HEK293T (cell line): ENCODE data around the gene SCT.

Source experiments
- CTCF ChIA-PET: fragments of 350-600 bp; formaldehyde crosslinking; extraction: SDS; loops from one replicate; lab custom pipeline; 2021; ENCODE audit warnings: antibody characterized with exemption, inconsistent platforms; lab: Yijun Ruan, JAX
- POLR2A ChIA-PET: fragments of 350-600 bp; formaldehyde crosslinking; extraction: SDS; loops from one replicate; lab custom pipeline; 2020; ENCODE audit warnings: antibody characterized with exemption, inconsistent platforms; lab: Yijun Ruan, JAX
- DNase-seq: peaks from one replicate; pipeline ENCODE4 v3.0.0; 2012; ENCODE audit warnings: mixed read lengths; ENCODE audit errors: extremely low spot score
- ARNT ChIP-seq: fragments of 450-650 bp; IDR thresholded peaks from 2 replicates; pipeline ENCODE4 v1.6.1; 2017; ENCODE audit warnings: mild to moderate bottlenecking
- BHLHE40 ChIP-seq: fragments of 450-650 bp; IDR thresholded peaks from 2 replicates; pipeline ENCODE4 v1.6.1; 2016; ENCODE audit warnings: mild to moderate bottlenecking, moderate library complexity, borderline replicate concordance
- CTBP1 ChIP-seq: fragments of 450-650 bp; IDR thresholded peaks from 2 replicates; pipeline ENCODE4 v1.6.1; 2016; ENCODE audit warnings: borderline replicate concordance
- ELF4 ChIP-seq: fragments of 450-650 bp; IDR thresholded peaks from 2 replicates; pipeline ENCODE4 v1.6.1; 2017; ENCODE audit warnings: antibody characterized with exemption
- FOXA1 ChIP-seq: fragments of 450-650 bp; IDR thresholded peaks from 2 replicates; pipeline ENCODE4 v1.6.1; 2016; ENCODE audit warnings: mild to moderate bottlenecking
- FOXK2 ChIP-seq: fragments of 450-650 bp; IDR thresholded peaks from 2 replicates; pipeline ENCODE4 v1.6.1; 2016; ENCODE audit warnings: mild to moderate bottlenecking
- FOXM1 ChIP-seq: fragments of 450-650 bp; IDR thresholded peaks from 2 replicates; pipeline ENCODE4 v1.6.1; 2017; ENCODE audit warnings: mild to moderate bottlenecking, borderline replicate concordance
- HDGF ChIP-seq: fragments of 450-650 bp; IDR thresholded peaks from 2 replicates; pipeline ENCODE4 v1.6.1; 2017; ENCODE audit warnings: antibody characterized with exemption, borderline replicate concordance
- L3MBTL2 ChIP-seq: fragments of 450-650 bp; conservative IDR thresholded peaks from 2 replicates; pipeline ENCODE4 v1.6.1; 2016; ENCODE audit warnings: mild to moderate bottlenecking
- LEF1 ChIP-seq: fragments of 450-650 bp; IDR thresholded peaks from 2 replicates; pipeline ENCODE4 v1.6.1; 2017; ENCODE audit warnings: mild to moderate bottlenecking, borderline replicate concordance
- NFRKB ChIP-seq: fragments of 450-650 bp; IDR thresholded peaks from 2 replicates; pipeline ENCODE4 v1.6.1; 2016; ENCODE audit warnings: mild to moderate bottlenecking, moderate library complexity
- SP1 ChIP-seq: fragments of 450-650 bp; IDR thresholded peaks from 2 replicates; pipeline ENCODE4 v1.6.1; 2017
- SUZ12 ChIP-seq: fragments of 450-650 bp; IDR thresholded peaks from 2 replicates; pipeline ENCODE4 v1.6.1; 2016; ENCODE audit warnings: mild to moderate bottlenecking
- TARDBP ChIP-seq: fragments of 450-650 bp; IDR thresholded peaks from 2 replicates; pipeline ENCODE4 v1.6.1; 2016
- ZNF384 ChIP-seq: fragments of 450-650 bp; IDR thresholded peaks from 2 replicates; pipeline ENCODE4 v1.6.1; 2016
- TF ChIP-seq, protein P1 (sequence below): fragments of 450-650 bp; IDR thresholded peaks from 2 replicates; pipeline ENCODE4 v1.6.1; 2016

Gene SCT

GRCh38 chr11:603154-603553 is 23.8 kb downstream of the SCT start:
- ChIA-PET POLR2A (no interaction called here), CTCF (no interaction called here)
- TF ChIP-seq HDGF (no peak), ELF4 (no peak), FOXK2 (no peak), FOXA1 (no peak), CTBP1 (no peak), L3MBTL2 (no peak), ZNF384 (no peak), TARDBP (no peak), FOXM1 (no peak), LEF1 (no peak), NFRKB (no peak), BHLHE40 (no peak), SP1 (no peak), SUZ12 (no peak), ARNT (no peak)
- TF ChIP-seq, protein P1, sequence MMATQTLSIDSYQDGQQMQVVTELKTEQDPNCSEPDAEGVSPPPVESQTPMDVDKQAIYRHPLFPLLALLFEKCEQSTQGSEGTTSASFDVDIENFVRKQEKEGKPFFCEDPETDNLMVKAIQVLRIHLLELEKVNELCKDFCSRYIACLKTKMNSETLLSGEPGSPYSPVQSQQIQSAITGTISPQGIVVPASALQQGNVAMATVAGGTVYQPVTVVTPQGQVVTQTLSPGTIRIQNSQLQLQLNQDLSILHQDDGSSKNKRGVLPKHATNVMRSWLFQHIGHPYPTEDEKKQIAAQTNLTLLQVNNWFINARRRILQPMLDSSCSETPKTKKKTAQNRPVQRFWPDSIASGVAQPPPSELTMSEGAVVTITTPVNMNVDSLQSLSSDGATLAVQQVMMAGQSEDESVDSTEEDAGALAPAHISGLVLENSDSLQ, result no peak
- DNase-seq, result no peak

- POLR2A ChIA-PET, result no interaction called here
- TF ChIP-seq ZNF384 (no peak), ARNT (no peak), ELF4 (no peak), HDGF (no peak), CTBP1 (no peak), BHLHE40 (no peak), TARDBP (no peak), NFRKB (no peak), FOXK2 (no peak), SP1 (no peak), SUZ12 (no peak), FOXM1 (no peak), L3MBTL2 (no peak), FOXA1 (no peak), LEF1 (no peak)
- TF ChIP-seq, protein P1, result no peak
- CTCF ChIA-PET, result no interaction called here
- DNase-seq, result no peak
Measured at GRCh38 chr11:601573-602245, 25.3 kb downstream of the SCT start.

DNA sequence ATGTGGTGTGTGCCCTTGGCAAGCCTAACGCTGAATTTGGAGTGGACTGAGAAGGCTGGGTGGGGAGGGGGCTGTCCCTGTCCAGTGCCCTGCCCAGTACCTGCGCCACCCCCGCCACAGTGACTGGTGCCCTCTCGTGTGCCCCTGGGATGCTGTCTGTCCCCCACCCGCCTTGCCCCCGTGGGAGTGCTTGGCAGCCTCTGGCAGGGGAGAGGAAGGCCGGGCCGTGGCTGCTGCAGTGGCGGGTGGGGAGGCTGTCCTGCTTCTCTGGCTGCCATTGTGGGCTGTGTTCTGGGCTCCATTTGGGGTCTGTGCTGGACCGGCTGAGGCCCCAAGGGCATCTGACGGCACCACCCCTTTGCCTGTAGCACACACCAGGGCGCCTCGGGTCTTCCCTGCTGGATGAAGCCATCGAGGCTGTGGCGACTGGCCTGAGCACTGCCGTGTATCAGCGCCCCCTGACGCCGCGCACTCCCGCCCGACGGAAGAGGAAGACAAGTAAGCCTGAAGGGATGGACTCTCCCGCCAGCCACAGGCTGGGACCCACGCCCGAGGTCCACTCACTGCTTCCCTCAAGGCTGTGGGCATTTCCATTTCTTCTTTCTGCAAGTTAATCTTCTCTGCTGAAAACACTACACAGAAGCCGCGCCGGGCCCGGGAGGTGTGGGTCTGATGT is 28.8 kb downstream of the SCT start:
- no peak for DNase-seq
- CTCF ChIA-PET, result no interaction called here
- TF ChIP-seq ZNF384, result no peak
- TF ChIP-seq FOXM1, result no peak
- TF ChIP-seq, protein P1, result no peak
- no peak for TF ChIP-seq TARDBP
- no peak for TF ChIP-seq FOXA1
- TF ChIP-seq L3MBTL2, result no peak
- TF ChIP-seq SUZ12, result no peak
- no peak for TF ChIP-seq SP1
- TF ChIP-seq BHLHE40, result no peak
- TF ChIP-seq FOXK2, result no peak
- no peak for TF ChIP-seq CTBP1
- TF ChIP-seq NFRKB, result no peak
- no peak for TF ChIP-seq ARNT
- POLR2A ChIA-PET, result no interaction called here

- TF ChIP-seq BHLHE40 (no peak), SUZ12 (no peak), NFRKB (no peak), HDGF (no peak), ELF4 (no peak), FOXM1 (no peak), LEF1 (no peak), ZNF384 (no peak)
- DNase-seq, result peak; percentile 52
- ChIA-PET CTCF (no interaction called here), POLR2A (no interaction called here)
Measured at GRCh38 chr11:597166-597725, 29.7 kb downstream of the SCT start.

GRCh38 chr11:596374-596773 is 30.6 kb downstream of the SCT start:
- ChIA-PET POLR2A (no interaction called here), CTCF (no interaction called here)
- no peak for DNase-seq
- TF ChIP-seq TARDBP (no peak), NFRKB (no peak), ELF4 (no peak), ZNF384 (no peak), BHLHE40 (no peak)
